ENCODE data around the gene CNIH3.

Gene CNIH3

DNA sequence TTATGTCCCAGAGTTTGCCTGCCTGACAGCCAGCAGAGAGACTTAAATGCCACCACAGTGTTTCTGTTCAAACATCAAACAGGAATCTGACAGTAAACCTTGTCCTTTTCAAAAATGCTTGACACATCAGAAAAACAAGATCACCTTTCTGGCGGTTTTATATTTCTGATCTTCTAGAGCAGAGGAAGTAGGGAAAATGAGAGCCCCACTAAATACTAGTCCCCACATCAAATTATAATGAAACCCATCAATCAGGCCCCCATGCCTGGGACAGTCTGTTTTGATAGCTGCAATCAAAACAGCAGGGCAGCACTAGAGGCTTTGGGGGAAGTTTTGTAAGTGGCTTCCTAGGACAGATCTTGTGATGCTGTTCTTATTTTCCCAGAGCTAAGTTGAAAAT is 129.3 kb downstream of the CNIH3 start:
- DNase-seq (ENCODE audit: low spot score), result no peak

DNA sequence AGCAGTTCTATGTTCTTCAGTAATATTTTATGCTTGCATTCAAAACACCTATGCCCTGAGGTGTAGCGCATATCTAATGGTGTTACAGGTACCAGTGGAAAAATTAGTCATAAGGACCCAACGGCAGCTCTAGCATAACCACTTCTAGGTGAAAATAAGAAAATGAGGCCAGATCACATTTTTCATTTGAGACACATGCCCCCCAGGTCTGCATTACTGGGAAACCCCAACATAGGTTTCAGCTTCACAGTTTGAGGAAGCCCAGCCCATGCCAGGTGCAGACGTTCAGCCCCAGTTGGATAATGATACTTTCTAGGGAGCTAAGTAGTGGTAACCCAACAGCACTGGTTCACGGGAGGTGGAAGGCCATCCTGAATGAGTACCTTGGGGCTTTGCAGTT is 129.8 kb downstream of the CNIH3 start:
- DNase-seq (ENCODE audit: low spot score), result no peak

DNA sequence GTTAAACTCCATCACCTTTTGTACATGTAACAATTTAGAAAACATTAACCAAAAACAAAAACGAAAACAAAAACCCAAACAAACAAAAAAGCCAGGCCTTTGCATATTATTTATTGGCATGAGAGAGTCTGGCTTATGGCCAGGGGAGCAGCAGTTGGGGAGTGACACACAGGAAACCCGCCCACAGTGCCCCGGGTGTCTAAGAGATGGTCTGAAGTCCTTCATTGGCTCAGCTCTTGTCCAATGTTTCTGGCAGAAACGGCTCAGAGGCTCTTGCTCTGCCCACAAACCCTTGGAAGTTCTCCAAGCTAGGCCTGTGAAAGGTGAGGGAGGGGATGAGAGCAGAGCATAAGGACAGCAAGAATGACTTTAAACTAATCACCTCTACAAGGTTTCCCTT is 131.5 kb downstream of the CNIH3 start:
- no peak for DNase-seq (ENCODE audit: low spot score)

DNA sequence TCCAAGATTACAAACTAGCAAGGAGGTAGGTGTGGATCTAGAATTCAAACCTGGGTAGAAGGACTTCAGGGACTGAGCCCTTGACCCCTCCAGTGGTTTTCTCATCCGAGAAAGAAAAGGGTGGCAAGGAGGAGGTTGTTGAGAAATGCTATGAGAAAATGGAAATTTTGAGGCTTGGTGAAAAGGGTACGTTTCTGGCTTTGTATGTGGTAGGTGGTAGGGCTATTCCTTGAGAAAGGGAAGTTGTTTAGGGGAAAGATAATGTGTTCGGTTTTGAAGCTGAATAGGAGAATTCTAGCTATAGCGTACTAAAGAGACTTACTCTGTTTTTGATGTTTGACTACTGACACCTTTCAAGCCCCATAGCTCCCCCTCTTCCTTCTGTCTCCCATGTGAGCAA is 133.8 kb downstream of the CNIH3 start:
- no peak for DNase-seq (ENCODE audit: low spot score)

DNA sequence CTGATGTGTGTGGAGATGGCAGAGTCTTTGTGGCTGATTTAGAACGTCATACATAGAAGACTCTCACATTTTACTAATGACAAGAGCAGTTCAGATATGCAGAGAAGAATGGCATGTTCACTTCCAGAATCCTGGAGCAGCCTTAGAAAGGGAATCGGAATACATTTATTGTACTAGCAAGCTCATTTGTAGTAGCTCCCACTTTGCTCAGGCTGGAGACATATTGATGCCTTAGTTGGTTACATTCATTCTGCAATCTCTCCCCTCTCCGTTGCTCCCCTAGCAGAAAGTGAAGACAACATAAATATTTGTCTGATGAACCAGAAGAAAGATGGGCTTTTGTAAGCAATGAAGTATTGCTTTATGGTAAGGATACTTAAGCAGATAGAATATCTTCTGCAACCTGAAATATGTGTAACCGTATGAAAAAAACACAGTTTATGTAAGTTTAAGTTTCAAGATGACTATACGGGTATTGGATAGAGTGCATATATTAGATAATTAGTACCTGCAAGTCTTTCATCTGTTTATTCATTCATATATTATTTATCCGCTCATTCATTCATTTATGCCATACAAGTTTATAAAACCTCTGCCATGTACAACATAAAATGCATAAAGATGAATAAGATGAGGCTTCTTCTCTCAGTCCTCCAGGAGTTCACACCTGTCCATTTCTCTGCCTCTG is 135.7 kb downstream of the CNIH3 start:
- DNase-seq (ENCODE audit: low spot score), result no peak

DNA sequence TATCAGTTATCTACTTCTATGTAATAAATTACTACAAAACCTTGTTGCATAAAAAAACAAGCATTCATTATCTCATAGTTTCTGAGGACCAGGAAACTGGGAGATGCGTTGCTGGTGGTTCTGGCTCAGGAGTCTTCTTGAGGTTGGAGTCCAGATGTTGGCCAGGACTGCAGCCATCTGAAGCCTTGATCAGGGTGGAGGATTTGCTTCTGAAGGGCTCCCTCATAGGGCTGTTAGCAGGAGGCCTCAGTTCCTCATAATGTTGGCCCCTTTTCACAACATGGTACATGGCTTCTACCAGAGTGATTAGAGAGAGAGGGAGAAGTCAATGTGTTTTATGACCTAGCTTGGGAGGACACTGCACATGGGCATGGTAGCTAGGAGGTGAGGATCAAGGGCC is 137.4 kb downstream of the CNIH3 start:
- no peak for DNase-seq (ENCODE audit: low spot score)

DNA sequence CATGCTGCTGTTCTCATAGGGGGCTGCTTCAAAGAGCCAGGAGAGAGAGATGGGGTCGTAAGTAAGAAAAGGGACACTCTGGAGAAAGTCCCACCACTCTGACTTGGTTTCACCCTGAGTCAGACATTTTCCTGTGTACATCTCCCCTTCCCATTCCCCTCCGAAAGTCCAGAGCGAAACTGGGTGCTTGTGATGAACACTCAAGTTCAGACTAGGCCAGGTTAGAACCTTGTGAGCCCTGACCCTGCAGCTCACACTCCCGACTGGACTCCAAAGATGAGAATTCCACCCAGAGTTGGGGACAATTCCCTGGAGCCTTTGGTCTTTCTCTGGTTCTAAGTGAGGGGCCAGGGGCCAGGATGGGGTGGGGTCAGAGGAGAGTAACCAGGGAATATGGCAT is 139.5 kb downstream of the CNIH3 start:
- no peak for DNase-seq (ENCODE audit: low spot score)

DNA sequence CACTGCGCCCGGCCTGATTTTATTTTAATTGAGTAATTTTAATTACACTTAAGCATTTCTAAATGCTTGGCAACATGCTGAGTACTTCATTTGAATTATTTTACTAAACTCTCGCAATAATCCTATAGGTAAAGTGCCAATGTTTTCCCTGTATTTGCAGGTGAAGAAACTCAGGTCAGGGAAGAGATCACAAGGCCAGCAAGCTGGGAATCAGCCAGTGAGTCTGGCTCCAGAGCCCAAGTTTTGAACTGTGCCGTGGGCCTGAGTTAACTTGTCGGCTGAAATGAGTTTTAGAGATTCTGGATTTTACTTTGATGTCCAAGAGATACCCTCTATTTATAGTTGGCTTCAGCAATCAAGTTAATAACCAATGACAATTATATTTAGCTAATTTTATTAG is 141.4 kb downstream of the CNIH3 start:
- DNase-seq (ENCODE audit: low spot score), result no peak

DNA sequence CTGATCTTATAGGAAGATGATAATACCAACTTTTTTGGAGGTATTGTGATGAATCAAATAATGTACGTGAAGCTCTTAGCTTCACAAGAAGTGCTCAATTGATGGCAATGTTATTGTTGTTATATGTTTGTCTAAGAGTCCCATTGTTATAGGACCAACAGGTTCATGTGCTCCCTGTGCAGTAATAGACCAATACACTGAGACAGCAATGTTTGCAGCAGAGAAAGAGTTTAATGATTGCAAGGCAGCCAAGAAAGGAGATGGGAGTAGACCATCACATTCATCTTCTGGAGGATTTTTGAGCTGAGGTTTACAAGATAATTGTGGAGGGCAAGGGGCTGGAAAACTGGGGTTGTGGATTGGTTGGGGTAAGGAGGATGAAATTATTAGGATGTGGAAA is 143.0 kb downstream of the CNIH3 start:
- no peak for DNase-seq (ENCODE audit: low spot score)

DNA sequence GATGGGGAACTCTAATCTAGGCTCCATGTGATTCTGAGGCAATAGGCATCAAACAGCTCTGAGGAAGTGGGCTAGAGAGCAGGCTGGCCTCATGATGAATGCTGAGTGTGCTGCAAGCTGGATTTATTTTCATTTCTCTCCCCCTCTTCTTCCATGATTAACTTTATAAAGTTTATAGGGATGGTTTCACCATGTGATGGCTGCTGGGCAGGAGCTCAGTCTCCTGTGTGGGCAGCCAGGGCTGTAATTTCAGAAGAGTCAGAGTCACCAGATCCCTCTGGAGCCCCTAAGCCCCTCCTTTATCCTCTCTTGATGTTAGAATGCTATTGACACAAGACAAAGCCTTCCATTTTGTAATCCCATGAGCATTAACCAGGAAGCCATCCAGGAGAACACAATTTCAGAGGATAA is 143.6 kb downstream of the CNIH3 start:
- DNase-seq (ENCODE audit: low spot score), result no peak

DNA sequence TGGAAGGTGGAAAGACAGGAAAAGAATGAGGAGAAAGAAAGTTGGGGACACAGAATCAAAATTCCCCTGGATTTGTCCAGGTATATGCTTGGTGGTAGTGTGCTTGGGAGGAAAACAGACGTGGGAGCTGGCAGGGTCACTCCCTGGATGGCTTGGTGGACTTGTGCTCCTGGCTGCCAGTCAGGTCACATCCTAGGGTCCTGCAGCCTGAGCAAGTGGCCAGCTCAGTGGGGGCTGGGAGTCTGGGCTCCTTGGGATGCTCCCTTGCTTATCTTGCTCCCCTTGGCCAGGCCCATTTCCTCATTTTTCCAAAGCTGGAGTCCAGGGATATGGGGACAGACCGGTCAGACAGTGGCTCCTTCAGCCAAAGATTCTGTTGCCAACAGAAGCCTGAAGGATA is 144.0 kb downstream of the CNIH3 start:
- no peak for DNase-seq (ENCODE audit: low spot score)

DNA sequence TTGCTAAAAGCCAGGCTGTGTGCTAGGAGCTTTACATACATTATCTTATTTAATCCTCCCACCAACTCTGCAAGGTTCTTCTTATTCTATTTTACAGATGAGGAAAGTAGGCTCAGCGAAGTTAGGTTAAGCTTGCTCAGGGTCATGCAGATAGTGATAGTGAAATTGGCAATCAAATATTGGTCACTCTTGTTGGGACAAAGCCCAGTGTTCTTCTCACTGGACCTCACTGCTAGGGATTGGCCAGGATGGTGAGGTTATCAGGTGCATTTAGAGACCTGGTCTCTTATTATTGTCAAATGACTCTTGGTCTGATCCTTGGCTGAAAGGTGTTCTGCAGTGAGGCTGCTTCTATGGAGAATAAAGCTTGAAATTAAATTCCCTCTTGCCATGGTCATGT is 145.1 kb downstream of the CNIH3 start:
- DNase-seq (ENCODE audit: low spot score), result no peak

DNA sequence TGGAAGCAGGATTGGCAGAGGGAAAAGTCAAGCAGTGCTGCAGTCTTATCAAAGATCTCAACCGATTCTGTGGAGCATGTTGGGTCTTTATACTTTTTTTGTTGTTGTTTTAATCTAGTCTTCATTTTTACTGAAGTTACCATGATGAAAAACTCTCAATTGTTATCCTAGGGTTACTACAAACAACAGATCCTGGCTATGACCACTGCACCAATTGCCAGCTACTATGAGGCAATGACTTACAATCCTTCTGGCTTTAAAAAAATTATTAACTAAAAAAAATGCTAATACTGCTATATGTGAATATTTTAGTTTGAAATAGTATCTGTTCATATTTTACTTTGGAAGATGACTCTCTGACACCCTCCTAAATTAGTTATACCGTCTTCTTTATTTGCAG is 145.9 kb downstream of the CNIH3 start:
- DNase-seq (ENCODE audit: low spot score), result no peak

DNA sequence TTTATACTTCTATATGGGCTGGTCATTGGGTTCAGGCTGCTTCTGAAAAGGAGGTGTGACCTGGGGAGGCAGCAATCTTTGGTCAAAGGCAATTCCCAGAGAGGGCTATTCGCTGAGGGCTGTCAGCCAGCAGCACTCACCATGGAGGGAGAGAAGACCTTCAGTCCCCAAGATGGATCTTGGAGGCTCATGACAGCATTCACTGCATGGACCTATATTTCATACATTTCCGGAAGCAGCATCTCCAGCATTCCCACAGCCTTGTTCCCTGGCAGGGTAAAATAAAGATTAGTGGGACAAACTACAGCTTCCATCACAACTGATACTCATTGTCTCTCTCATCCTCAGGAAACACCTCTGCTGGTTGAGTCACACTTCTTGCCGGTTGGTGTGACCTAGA is 146.6 kb downstream of the CNIH3 start:
- no peak for DNase-seq (ENCODE audit: low spot score)

DNA sequence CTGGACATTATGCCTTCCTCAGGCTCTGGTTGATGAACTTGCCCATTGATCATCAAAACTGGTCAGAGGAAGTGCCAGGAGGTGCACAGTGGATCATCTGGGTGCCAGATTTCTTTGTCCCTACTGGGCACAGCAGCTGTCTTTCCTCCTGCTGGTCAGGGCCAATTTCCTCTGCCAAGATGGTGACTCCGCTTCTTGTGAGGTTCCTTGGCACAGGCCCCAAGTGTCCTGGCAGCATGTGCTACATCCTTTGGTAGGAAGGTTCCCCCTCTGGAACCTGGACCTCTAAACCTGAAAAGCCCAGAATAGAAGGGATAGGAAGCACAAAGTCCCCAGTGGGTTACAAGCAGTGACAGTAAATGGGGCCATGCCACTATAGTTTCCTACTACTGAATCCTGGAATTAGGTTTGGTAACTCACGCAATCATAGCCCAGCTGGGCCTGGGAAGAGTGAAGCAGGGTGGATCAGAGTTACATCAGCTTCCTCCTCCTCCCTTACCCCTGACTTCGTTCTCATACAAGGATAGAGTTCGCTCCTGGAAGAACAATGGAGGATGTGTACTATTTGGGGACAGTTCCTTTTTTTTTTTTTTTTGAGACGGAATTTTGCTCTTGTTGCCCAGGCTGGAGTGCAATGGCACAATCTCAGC is 147.1 kb downstream of the CNIH3 start:
- DNase-seq (ENCODE audit: low spot score), result no peak

DNA sequence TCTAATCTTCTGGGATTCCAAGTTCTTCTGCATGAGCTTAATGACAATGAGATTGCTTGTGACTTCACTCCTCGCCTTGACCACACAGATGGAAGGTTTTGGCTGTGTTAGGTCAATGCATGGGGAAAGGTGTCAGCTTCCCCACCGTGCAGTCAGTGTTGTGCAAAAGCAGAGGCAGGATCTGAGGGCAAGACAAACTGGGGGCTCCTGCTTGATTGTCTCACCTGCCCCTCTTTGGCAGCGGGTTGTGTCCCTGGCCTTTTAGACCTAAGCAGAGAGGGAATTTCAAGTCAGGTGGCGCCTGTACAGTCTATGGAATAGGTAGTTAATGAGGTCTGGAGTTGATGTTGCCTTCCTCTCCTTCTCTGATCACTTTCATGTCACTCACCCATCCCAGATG is 150.1 kb downstream of the CNIH3 start:
- no peak for DNase-seq (ENCODE audit: low spot score)

DNA sequence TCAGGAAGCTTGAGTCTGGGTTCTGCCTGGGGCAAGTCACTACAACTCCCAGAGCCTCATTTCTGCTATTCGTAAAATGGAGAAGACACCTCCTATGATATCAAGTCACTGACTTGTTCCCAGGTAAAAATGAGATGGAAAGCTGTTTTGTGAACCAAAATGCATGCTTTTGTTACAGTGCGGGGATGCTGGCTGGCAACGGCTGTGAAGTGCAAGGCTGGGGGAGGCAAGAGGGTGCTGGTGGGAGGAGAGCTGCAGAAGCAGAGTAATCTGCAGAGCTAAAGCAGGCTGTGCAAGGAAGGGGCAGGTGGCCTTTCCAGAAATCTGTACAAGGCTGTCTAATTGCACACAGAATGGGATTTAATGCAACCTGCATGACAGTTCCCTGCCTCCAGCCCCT is 150.9 kb downstream of the CNIH3 start:
- no peak for DNase-seq (ENCODE audit: low spot score)

DNA sequence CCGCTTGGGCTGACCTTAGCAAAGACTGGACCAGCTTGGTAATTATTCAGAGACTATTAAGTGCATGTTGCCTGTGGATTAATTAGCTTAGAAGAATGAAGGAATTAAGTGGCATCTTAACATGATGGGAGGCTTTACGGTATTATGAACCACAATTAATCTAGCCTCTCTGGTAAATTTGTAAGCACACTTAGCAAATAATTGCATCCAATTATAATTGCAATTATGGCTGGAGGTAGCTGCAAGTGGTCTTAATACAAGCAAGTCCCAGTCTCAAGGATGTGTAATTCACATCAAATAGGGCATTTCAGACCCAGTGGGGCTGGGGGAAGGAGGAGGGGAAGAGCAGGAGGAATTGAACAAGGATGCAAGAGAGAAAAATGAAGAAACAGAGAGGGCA is 151.6 kb downstream of the CNIH3 start:
- DNase-seq (ENCODE audit: low spot score), result no peak

DNA sequence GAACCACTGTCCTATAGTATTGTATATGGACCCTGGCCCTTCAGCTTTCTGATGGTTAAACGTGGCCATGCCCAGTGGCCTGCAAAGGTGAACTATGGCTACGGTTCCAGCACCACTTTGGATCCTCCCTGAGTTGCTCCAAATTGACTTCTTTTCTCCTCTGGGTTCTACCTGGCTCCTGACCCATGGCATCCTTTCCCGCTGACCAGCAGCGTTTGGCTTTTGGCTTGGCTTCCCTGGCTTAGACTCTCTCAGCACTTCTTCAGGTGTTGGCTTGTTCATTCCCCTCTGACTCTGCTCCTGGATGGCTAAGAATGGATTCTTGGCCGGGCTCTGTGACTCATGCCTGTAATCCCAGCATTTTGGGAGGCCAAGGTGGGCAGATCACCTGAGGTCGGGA is 152.9 kb downstream of the CNIH3 start:
- no peak for DNase-seq (ENCODE audit: low spot score)

DNA sequence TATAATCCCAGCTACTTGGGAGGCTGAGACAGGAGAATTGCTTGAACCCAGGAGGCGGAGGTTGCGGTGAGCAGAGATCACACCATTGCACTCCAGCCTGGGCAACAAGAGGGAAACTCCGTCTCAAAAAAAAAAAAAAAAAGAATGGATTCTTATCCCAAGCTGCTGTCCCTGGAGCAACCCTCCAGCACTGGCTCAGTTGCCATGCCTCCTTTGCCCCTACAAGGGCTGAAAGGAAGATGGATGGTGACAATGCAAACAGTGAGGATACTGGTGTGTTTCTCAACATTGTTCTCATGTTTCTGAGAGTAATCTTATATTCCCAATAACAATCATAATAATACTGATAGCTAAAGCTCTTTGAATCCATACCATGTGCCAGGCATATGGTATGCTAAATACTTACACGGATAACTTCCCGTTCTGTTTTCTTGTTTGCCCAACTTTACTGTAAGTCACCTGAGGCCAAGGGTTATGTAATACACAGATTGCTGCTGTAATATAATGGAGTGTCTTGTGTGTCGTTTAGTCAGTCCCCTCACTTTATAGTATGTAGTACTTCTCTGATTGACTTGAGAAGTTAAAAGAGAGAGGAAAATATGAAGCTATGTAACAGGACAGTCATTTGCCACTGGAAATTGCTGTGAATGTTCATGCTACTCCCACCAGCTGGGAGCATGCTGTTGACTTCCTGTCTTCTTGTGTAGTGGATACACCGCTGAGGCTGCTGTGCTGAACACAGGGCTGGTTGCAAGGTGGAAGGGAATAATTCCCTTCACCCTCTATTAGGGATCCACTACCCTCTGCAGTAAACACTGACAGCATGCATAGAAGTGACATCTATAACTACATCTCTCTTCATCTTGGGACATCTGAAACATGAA is 153.6 kb downstream of the CNIH3 start:
- DNase-seq (ENCODE audit: low spot score), result no peak

DNA sequence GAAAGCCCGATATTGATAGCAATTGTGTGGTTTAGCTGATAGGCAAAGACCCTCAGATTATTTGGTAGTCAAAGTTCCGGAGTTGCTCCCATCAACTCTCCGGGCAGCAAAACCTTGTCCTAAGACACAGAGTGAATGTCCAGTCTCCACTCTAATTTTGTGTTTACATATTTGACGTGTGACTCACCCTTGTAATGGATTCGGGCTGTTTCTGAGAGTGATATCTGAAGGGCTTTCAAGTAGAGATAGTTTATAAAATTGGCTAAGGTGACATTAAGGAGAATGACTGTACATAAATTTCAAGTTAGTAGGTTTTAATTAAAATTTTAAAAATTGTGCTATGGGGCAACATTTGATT is 154.2 kb downstream of the CNIH3 start:
- no peak for DNase-seq (ENCODE audit: low spot score)

DNA sequence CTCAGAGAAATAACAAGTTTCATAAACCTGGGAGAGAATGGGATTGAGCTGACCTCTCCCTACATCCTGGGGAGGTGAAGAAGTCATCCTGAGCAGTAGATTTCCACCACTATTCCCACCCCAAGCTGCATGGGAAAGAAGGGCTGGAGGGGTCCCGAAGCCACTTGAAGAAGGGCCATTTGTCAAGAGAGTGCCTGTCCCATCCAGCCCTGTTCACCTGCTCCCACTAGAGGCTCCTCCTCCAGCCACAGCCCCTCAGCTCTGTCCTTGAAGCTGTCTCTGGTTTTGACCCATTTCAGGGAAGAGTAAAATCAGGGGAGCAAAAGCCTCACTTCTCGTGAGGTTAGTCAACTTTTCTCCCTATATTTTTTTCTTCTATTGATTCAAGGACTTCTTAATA is 157.5 kb downstream of the CNIH3 start:
- DNase-seq (ENCODE audit: low spot score), result no peak

DNA sequence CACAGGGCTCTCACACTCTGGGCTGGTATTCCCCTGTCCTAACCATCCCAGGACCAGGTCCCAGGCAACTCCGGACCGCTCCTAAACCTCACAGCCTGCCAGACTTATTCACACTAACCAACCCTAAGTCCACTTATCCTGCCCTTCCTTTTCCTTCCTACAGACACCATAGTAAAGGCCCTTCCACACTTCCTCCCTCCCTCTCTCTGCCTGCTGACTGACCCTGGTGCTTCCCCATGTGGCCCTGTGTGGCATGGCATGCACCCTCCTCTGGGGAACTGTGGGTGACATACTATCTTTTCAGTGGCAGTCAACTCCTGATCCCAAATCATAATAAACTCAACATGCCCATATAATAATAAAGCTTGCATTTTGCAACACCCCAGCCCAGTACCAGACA is 158.3 kb downstream of the CNIH3 start:
- DNase-seq (ENCODE audit: low spot score), result no peak
